HG03039 (cell line): ENCODE results near the gene ASPHD1.
"Not testable (repeated sequence)": the region's sequence is repeated elsewhere in the genome, so short reads cannot be mapped to it uniquely, and the experiment has no call there.

Experiments
- ATAC-seq: cut with Tn5 transposase; IDR thresholded peaks from one replicate; pipeline ENCODE4 v1.9.1; 2021; ENCODE audit warnings: mild to moderate bottlenecking, moderate library complexity; ENCODE audit not compliant: unreplicated experiment

Gene ASPHD1

DNA sequence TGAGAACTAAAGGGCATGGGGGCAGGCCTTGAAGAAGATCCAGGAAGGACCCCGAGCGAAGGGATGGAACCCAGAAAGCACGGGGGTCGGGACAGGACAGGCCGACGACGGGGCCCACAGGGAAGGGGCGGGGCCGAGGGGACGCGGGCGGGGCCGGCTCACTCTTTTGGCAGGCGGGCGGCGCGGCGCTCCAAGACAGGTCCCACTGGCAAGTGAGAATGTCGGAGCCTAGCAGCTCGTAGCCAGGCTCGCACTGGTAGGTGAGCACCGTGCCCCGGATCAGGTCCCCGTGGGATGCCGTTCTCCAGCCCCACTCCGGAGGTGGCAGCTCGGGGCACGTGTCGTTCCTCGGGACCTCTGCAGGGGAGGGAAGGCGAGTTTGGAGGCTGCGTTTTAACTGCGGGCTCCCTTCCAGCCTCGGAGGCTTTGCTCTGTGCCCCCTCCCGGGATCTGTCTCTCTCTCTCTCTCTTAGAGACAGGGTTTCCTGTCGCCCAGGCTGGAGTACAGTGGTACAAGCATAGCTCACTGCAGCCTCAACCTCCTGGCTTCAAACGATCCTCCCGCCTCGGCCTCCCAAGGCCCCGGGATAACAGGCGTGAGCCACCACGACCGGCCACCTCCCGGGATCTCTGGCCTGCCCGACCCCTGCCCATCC, 23.6 kb upstream of the ASPHD1 start:
- no peak for ATAC-seq

DNA sequence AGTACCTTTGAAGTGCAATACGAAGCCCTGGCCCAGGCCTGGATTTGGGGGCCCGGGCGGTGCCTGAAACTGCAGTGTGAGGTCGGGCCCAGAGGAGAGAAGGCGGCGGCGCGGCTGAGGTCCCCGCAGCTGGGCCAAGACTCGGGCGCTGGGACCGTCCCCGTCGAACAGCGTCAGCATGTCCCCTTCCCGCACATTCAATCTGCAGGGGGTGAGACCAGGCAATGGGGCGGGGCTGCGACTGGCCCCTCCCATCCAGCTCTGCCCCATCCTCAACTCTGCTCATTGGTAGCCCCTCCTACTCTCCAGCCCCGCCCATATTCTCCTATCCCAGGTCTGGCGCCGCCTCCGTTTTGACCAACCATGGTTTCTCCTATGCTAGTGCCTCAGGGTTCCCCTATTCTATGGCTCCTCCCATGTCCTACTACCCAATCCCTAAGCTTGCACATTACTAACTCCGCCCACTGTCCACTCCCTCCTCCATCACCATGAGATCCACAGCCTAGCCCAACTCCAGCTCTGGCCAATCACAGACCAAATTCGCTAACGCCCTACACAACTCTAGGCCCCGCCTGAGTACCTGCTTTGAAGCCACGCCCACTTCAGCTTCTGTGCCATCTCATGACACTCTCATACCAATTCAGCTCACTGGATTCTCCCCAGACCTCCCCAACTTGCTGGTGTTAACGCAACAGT, 22.9 kb upstream of the ASPHD1 start:
- ATAC-seq = no peak

DNA sequence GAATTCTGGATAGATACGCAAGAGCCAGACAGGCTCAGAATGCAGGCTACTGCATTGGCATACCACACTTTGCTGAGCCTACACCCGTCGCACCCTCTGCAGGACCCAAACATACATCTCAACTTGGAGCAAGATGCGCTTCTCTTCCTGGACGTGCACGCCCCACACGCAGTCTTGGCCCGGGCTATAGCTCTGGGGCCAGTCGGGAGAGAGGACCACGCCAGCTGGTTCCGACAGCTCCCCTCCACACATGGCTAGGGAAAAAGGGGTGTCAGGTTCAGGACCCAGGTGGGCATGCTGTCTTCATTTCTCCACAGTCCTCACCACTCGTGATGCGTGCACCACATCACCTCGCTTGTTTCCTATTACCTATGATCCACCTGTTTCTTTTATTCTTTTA, 22.1 kb upstream of the ASPHD1 start:
- no peak for ATAC-seq

DNA sequence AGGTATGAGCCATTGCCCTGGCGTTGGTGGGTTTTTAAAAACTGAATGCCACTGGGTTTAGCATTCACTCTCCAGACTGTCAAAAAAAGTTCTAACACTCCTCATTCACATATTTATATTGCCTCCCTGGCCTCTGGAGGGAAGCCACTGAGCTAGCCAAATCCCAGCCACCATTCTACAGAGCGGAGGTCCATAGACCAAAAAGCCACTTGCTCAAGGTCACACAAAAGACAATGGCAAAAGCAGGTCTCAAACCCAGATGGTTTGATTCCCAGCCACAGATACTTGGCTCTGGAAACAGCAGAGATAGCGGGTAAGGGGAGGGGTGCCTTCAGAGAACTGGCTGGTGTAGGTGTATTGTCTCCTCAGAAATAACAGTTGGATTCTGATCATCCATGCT, 19.2 kb upstream of the ASPHD1 start:
- ATAC-seq = no peak

DNA sequence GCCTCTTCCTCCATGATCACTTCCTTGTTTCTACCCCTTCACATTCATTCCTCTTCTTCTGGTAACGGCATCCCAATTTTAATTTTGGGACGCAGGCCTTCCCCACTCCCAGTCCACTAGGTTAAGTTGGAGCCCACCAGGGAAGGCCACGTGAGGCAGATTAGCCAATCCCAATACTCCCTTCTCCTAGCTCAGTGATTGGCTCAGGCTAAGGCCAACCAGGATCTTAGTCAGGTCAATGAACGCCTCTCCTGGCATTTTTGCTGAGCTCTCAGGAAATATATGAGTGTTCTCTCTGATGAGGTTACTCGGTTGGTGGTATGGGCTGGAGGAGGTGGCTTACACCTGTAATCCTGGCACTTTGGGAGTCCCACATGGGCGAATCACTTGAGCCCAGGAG, 16.3 kb upstream of the ASPHD1 start:
- no peak for ATAC-seq

DNA sequence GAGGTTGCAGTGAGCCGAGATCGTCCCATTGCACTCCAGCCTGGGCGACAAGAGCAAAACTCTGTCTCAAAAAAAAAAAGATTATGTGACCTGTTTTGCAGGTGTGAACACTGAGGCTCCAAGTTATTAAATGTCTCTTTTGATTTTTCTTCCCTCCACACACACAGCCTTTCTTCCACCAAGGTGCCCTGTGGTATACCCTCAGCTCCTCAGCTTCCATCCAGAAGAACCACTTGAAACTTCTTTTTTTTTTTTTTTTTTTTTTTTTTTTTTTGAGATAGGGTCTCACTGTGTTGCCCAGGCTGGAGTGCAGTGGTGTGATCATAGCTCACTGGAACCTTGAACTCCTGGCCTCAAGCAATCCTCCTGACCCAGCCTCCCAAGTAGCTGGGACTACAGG, 10.9 kb upstream of the ASPHD1 start:
- not testable (repeated sequence) for ATAC-seq

DNA sequence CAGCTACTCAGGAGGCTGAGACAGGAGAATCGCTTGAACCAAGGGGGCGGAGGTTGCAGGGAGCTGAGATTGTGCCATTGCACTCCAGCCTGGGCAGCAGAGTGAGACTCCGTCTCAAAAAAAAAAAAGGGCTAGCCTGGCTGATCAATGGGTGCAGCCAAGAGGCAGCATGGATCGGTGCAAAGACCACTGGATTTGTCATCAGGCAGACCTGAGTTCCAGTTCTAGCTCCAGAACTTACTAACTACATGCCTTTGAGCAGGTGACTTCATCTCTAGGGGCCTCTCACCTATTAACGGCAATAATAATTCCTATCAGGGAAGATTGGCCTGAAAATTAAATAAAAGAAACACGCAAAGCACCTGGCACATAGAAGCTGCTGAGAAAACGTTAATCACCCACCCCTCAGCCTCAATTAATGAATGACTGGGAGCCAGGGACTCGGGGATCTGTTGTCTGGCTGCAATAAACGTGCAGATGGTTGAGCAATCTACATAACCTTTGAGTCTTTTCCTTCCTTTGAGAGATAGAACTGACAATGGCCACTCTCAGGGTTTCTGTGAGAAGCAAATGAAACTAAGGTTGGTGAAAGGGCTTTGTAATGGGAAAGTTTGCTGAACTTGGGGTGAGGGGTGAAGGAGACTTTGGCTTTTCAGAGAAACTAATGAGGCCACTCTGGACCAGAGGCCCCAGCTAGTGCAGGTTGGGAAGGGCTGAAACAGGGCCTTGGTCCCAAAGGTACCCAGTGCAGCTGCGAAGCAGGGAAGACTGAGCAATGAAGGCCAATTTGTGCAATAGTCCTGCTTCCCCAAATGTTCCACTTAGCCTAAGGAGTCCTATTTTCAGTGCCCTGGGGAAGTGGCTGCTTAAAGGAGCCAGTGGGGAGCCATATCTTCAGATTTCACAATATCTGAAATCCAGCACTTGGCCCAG, 8.5 kb upstream of the ASPHD1 start:
- no peak for ATAC-seq

DNA sequence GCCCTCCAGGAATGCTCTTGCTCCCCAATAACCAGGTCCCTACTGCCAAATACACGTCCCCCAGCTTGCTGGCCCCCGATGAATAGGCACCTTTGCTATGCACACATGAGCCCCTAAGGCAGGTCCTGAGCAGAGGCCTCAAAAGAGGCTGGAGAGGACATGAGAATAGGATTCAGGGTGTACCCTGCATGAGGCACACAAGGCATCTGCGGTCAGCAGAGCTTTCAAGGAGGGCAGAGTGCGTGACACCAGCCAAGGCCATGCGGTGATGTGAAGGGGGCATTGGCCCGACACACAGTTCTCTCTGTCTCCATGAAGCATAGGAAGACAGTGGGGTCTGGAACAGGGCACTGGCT, 7.9 kb upstream of the ASPHD1 start:
- no peak for ATAC-seq

DNA sequence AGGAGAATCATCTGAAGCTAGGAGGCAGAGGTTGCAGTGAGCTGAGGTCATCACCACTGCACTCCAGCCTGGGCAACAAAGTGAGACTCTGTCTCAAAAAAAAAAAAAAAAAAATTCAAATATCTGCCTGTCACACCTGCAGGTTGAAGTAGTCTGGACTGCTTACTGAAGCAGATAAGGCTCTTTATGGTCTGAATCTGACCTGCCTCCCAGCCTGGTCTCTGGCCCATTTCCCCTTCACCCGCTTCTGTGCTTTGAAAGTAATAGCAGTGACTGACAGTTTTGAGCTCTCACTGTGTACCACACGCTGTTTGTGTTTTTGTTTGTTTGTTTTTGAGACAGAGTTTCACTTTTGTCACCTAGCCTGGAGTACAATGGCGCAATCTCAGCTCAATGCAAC, 6.7 kb upstream of the ASPHD1 start:
- no peak for ATAC-seq

DNA sequence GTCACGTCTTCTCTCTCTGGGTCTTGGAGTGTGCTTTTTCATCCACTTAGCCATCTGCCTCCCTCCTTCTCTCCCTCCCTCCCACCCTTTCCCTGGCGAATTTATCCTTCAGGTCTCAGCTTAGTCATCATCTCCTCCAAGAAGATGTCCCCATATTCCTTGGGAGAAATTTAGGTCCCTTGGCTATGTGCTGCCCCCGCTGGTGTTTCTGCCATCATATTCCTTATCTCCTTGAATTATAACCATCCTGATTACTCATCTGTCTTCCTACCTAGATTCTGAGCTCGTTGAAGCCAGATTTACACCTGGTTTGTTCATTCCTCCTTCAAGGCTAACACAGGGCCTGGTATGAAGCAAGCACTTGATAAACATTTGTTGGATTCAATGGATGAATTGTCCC, 5.9 kb upstream of the ASPHD1 start:
- ATAC-seq = no peak

DNA sequence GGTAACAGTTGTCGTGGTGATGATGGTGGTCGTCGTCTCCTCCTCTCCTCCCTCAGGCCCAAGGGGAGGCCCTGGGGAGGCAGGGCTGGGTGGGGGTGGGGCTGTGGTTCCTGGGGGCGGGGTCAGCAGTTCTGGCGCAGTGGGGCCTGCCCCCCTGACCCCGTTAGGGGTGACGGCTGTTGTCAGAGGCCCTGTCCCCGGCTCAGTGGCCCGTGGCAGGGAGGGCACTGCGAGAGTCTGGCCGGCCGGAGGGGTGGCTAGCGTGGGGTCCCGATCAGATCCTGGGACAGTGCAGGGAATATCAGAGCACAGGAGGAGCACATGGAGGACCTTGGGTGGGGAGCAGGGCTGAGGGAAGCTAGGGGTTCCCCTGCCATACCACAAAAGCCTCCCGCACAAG, 3.4 kb upstream of the ASPHD1 start:
- no peak for ATAC-seq

DNA sequence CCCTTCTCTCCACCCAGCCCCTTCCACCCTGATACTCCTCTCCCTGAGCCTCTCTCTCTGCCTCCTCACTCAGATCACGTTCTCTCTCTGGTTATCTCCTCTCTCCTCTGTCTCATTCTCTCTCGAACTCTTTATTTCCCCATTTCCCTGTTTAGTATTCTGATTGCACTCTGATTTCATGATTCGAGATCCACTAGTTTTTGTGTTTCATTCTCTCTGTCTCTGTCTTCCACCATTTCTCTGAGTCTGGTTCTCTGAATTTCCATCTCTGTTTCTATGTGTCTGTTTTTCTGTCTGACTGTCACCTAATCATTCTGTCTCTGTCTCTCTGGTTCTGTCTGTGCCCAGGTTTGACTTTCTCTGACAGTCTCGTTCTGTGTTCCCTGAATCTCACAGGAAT, 3.0 kb upstream of the ASPHD1 start:
- ATAC-seq = no peak

DNA sequence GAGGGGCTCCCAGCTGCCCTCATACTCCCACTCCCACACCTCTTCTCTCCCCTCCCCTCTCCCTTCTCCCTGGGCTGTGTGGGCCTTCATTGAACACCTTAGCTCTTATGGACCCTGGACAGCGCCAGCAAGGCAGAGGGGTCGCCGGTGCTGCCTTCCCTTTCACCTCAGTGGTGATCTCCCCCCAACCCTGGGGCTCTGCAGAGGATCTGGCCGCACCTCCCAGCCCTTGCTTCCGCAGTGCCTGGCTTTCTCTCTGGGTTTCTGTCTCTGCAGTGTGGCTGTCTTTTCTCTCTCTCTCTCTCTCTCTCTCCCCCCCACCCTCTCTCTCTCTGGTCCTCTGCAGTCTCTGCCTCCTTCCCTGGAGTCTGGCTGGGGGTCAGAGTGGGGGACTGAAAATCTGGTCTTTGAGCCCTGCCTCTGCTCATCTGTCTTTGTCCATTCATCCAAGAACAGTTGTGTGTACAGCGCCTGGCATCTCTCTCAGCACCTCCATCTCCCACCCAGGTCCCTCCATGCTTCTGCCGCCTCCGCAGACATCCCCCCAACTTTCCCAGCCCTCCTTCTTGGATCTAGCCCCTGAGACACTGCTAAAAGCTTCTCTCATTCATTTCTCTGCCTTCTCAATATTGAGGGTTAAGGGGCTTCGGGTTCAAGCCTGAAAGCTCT, 2.0 kb upstream of the ASPHD1 start:
- ATAC-seq = no peak

DNA sequence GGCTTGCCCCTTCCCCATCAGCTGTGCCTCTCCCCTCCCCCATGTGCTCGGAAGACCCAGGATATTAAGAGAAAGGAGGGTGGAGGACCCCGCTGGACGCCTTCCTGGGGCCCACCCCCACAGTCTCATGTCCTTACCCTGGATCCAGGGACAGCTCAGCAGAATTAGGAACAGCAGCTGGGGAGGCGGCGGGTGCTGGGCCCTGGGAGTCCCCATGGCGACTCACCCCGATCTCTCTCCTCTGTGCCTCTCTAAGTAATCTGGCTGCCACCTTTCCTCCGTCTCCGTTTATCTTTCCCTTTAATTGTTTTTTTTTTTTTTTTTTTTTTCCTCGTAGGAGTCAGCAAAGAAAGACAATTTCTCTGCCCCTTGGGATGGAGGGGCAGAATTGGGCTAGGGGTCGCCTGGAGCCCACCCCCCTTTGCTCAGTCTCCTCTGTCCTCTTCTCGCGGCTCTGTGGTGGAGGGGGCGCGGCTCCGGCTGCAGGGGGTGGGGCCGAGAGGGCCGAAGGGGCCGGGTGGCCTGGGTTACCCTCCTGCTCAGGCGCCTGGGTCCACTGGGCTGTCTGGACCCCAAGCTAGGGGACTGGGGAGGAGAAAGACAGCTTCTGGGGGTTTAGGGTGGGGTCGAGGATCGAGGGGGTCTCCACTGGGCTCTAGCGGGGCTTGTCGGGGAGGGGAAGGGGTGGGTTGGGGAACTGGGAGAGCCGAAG, 1.3 kb upstream of the ASPHD1 start:
- no peak for ATAC-seq

DNA sequence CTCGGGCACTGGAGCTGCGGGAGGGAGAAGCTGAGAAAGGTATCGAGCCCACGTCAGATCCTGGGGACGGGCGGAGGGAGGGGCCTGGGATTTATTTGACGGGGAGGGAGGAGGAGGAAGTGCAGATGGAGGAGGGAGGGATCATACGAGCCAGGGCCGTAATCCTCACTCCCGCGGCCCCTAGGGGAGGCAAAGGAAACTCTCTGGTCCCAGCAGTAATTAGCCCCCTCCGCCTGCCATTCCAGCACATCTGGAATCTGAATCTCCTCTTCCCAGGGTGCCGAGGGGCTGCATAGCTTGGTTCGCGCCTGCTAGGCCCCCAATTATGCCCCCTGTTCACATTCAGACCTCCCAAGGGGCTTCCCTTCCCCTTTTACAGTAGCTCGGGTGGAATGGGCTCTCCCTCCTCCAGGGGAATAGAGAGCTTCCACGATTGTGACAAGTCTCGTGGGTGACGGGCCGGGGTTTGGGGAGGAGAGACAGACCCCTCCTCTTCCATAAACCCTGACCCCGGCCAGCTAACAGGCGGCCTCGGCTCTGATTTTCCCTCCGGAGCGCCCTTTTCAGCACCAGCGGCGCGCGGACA, 679 bp upstream of the ASPHD1 start, which contains the start of gene SEZ6L2:
Gene SEZ6L2 (minus strand): TSS at position 35 of the 586 bp plus-strand sequence. CDS start 531 bp downstream, outside the sequence.
- no peak for ATAC-seq

DNA sequence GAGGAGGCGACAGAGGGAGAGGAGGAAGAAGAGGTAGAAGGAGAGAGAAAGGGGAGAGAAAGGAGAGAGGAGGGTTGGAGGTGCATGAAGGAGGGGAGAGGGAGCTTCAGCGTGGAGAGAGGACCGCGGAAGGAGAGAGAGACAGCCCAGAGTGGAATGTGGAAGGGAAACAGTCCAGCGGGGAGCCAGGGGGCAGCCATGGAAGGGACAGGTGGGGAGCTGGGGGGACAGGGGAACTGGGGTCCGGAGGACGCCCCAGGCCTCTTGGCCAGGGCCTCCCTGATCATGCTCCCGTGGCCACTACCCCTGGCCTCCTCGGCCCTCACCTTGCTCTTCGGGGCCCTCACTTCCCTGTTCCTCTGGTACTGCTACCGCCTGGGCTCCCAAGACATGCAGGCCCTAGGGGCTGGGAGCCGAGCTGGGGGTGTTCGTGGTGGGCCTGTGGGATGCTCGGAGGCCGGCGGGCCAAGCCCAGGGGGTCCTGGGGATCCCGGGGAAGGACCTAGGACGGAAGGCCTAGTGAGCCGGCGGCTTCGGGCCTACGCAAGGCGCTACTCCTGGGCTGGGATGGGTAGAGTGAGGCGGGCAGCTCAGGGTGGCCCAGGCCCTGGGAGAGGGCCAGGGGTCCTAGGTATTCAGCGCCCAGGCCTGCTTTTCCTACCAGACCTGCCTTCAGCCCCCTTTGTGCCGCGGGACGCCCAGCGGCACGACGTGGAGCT, 759 bp downstream of the ASPHD1 start:
- ATAC-seq = no peak

DNA sequence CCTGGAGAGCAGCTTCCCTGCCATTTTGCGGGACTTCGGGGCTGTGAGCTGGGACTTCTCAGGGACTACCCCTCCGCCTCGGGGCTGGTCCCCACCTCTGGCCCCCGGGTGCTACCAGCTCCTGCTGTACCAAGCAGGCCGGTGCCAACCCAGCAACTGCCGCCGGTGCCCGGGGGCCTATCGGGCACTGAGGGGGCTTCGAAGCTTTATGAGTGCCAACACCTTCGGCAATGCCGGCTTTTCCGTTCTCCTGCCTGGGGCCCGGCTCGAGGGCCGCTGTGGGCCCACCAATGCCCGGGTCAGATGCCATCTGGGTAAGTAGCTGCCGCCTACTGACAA, 1.3 kb downstream of the ASPHD1 start:
- ATAC-seq = no peak

DNA sequence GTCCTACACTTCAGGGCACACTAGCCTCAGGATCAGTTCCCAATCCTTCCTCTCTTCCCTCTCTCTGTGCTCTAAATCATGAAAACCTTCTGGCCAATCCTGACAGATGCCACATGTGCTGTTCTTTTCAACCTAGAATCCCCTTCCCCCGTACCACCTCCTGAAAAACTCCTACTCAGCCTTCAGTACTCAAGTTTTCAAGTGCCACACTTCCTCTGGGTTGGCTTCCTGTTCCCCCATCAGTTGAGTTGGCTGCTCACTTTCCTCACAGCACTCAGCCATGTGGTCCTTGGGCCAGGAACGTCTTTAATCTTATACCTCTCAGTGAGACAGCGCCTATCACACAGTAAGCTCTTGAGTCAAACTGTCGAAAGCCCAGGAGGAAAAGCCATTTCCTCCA, 3.3 kb downstream of the ASPHD1 start:
- no peak for ATAC-seq

DNA sequence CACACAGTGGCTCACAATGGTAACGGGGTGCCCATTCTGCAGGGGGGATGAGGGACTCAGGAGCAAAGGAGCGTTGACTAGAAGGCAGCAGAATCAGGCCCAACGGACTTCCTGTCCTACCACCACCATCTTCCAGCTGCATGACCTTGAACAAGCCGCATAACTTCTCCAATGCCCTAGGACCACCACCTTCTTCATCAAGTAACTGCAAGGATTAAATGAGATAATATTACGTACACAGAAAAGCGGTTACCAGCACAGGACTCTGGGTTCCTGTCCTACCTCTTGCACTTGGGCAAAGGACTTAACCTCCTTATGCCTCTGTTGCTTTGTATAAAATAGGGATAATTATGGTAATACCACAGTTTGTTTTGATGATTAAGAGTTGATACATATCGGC, 4.7 kb downstream of the ASPHD1 start:
- ATAC-seq = no peak

DNA sequence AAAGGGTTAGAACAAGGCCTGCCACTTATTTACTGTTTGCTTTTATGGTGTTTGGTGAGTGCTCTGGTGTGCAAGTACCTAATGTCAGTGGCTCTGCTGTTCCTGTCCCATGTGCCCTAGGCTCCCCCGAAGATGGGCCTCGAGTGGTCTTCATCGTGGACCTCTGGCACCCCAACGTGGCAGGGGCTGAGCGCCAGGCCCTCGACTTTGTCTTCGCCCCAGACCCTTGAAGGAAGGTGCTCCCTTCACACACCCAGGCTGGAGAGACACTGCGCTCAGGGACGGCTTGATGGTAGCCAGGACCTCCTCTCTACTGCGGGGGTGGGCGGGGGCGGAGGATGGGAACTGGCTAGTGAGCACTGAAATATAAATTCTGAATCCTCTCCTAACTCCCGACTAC, 5.4 kb downstream of the ASPHD1 start:
- no peak for ATAC-seq
